Upper lobe of right lung (tissue), 1 donor: Measurements from ENCODE around the gene RAD23B. TPM values are rescaled to one million over a fixed set of nuclear protein-coding genes. Genes with fewer than 3 reads are reported as not detected.

Experiments
- ATAC-seq: fragments of 200-7000 bp; cut with Tn5 transposase; one replicate; pipeline ENCODE4 v1.9.1; 2020; ENCODE audit warnings: mild to moderate bottlenecking, moderate library complexity
- DNase-seq: peaks from one replicate; pipeline ENCODE4 v3.0.0-alpha.2; 2020
- H3K27ac ChIP-seq: fragments of 200-600 bp; one replicate; pipeline ENCODE4 v1.8.0; 2022
- H3K27me3 ChIP-seq: fragments of 200-600 bp; one replicate; pipeline ENCODE4 v1.8.0; 2022; ENCODE audit warnings: mild to moderate bottlenecking
- H3K36me3 ChIP-seq: fragments of 200-600 bp; one replicate; pipeline ENCODE4 v1.8.0; 2022
- H3K4me1 ChIP-seq: fragments of 200-600 bp; one replicate; pipeline ENCODE4 v1.8.0; 2022
- H3K4me3 ChIP-seq: fragments of 200-600 bp; one replicate; pipeline ENCODE4 v1.8.0; 2022; ENCODE audit warnings: mild to moderate bottlenecking
- H3K9me3 ChIP-seq: fragments of 200-600 bp; one replicate; pipeline ENCODE4 v1.8.0; 2022
- CTCF ChIP-seq: fragments of 200-600 bp; IDR thresholded peaks from one replicate; pipeline ENCODE4 v1.8.0; 2022; ENCODE audit warnings: antibody characterized with exemption
- intact Hi-C: fragments of 100-400 bp; cut with DNase I; formaldehyde crosslinking; loops from one replicate; pipeline ENCODE4 v1.11.0; 2022
- total RNA-seq: library from RNA; stranded (reverse); fragmentation: NEBNext Ultra II Directional; extraction: Animal tissue kit (Norgen Biotek cat#: 25700); gene quantifications from one replicate; pipeline ENCODE4 v1.2.1, GENCODE V29; 2021
- donor health status: DM: no; HTN: yes; CAD: no; lungs with severe emphysema.

The RAD23B gene
- total RNA-seq, 1 donor from 2014 or later = 98.0 TPM

- Histone ChIP-seq H3K9me3 (peaks cover 6% of the 10 kb centered on the region), H3K4me3 (no peak overlapping the region), H3K36me3 (no peaks in the 10 kb centered on the region), H3K4me1 (no peaks in the 10 kb centered on the region), H3K27ac (no peak overlapping the region), H3K27me3 (no peaks in the 10 kb centered on the region)
- no peak for TF ChIP-seq CTCF
- DNase-seq (no peak), ATAC-seq (no peak)
- intact Hi-C loops = no loop called here
These were observed 65.8 kb downstream of the RAD23B start for GRCh38 chr9:107348836-107349235.

GRCh38 chr9:107350443-107350842 lies 67.4 kb downstream of the RAD23B start:
- no peaks in the 10 kb centered on the region for H3K27me3 ChIP-seq
- H3K9me3 ChIP-seq = peaks cover 7% of the 10 kb centered on the region
- H3K4me3 ChIP-seq = no peak overlapping the region
- DNase-seq = no peak
- intact Hi-C loops = no loop called here
- no peaks in the 10 kb centered on the region for H3K4me1 ChIP-seq
- TF ChIP-seq CTCF = no peak
- no peaks in the 10 kb centered on the region for H3K36me3 ChIP-seq
- no peak for ATAC-seq
- H3K27ac ChIP-seq = no peak overlapping the region

- no peaks in the 10 kb centered on the region for H3K4me1 ChIP-seq
- peaks cover 7% of the 10 kb centered on the region for H3K9me3 ChIP-seq
- no peaks in the 10 kb centered on the region for H3K27me3 ChIP-seq
- intact Hi-C loops = no loop called here
- DNase-seq (no peak), ATAC-seq (no peak)
- H3K36me3 ChIP-seq = no peaks in the 10 kb centered on the region
- no peak overlapping the region for H3K4me3 ChIP-seq
- no peak overlapping the region for H3K27ac ChIP-seq
- TF ChIP-seq CTCF = no peak
These were observed 68.4 kb downstream of the RAD23B start for GRCh38 chr9:107351382-107352045.

DNA sequence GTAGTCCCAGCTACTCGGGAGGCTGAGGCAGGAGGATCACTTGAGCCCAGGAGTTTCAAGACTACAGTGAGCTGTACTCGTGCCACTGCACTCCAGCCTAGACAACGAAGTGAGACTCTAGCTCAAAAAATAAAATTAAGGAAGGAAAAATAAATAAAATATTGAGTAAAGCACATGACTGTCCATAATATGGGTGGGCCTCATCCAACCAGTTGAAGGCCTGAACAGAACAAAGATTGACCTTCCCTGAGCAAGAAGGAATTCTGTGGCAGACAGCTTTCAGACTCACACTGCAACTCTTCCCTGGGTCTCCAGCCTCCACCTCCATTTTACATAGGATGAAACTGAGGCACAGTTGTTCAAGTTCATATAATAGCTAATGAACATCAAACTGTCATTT lies 72.3 kb downstream of the RAD23B start:
- Histone ChIP-seq H3K4me1 (no peaks in the 10 kb centered on the region), H3K27me3 (no peaks in the 10 kb centered on the region), H3K36me3 (no peaks in the 10 kb centered on the region), H3K27ac (no peak overlapping the region), H3K9me3 (peaks cover 7% of the 10 kb centered on the region), H3K4me3 (no peak overlapping the region)
- intact Hi-C loops = no loop called here
- DNase-seq = no peak
- TF ChIP-seq CTCF = no peak
- no peak for ATAC-seq

DNA sequence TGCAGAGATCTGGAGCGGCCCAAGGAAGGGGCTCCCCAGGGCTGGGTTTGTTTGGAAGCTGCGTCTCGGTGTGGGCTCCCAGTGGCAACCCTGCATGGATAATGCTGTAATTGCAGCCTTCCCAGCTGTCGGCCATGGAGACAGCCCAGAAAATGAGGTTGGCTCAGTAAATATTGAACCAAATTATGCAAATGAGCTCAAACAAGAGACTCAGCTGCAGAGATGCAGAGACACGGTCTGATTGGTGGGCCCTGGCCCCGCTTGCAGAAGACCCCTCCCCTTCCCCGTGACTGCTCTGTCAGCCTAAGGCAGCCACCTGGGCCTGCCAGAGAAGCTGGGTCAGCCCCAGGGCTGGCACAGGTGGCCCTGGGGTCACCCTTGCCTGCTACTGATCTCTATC lies 75.9 kb downstream of the RAD23B start:
- TF ChIP-seq CTCF = no peak
- Histone ChIP-seq H3K9me3 (no peaks in the 10 kb centered on the region), H3K36me3 (no peaks in the 10 kb centered on the region), H3K4me3 (no peak overlapping the region), H3K27me3 (no peaks in the 10 kb centered on the region), H3K4me1 (no peaks in the 10 kb centered on the region), H3K27ac (no peak overlapping the region)
- ATAC-seq = no peak
- no peak for DNase-seq
- intact Hi-C loops = no loop called here

- Histone ChIP-seq H3K27ac (no peak overlapping the region), H3K4me3 (no peak overlapping the region), H3K36me3 (no peaks in the 10 kb centered on the region), H3K9me3 (no peaks in the 10 kb centered on the region), H3K4me1 (no peaks in the 10 kb centered on the region), H3K27me3 (no peaks in the 10 kb centered on the region)
- no peak for ATAC-seq
- no peak for TF ChIP-seq CTCF
- no peak for DNase-seq
- intact Hi-C loops = no loop called here
These were observed 77.0 kb downstream of the RAD23B start for GRCh38 chr9:107360098-107360497.
